Glutamatergic neuron (in vitro differentiated cells): ENCODE results near the gene FUS. TPM values are rescaled to one million over a fixed set of nuclear protein-coding genes. Genes with fewer than 3 reads are reported as not detected.

Experiments
- DNase-seq: peaks from one replicate; pipeline ENCODE4 v3.0.0; 2022
- H3K27ac Mint-ChIP-seq: one replicate; pipeline ENCODE4 v1.8.0; 2020; ENCODE audit warnings: mild to moderate bottlenecking, mixed read lengths, inconsistent platforms; ENCODE audit not compliant: unreplicated experiment
- H3K27me3 Mint-ChIP-seq: one replicate; pipeline ENCODE4 v1.8.0; 2020; ENCODE audit warnings: mild to moderate bottlenecking, moderate library complexity, mixed read lengths, inconsistent platforms; ENCODE audit not compliant: unreplicated experiment
- H3K36me3 Mint-ChIP-seq: one replicate; pipeline ENCODE4 v1.8.0; 2020; ENCODE audit warnings: mild to moderate bottlenecking, mixed read lengths, inconsistent platforms; ENCODE audit not compliant: unreplicated experiment
- H3K4me1 Mint-ChIP-seq: one replicate; pipeline ENCODE4 v1.8.0; 2020; ENCODE audit warnings: mild to moderate bottlenecking, low read depth, mixed read lengths, inconsistent platforms; ENCODE audit not compliant: unreplicated experiment
- H3K4me3 Mint-ChIP-seq: one replicate; pipeline ENCODE4 v1.8.0; 2020; ENCODE audit warnings: mild to moderate bottlenecking, mixed read lengths, inconsistent platforms; ENCODE audit not compliant: unreplicated experiment
- H3K9me3 Mint-ChIP-seq: one replicate; pipeline ENCODE4 v1.8.0; 2020; ENCODE audit warnings: mild to moderate bottlenecking, moderate library complexity, mixed read lengths, inconsistent platforms; ENCODE audit not compliant: unreplicated experiment
- CTCF ChIP-seq: fragments of 200-600 bp; sonication (generic); IDR thresholded peaks from one replicate; pipeline ENCODE4 v1.5.0; 2021; ENCODE audit not compliant: partially characterized antibody, unreplicated experiment
- total RNA-seq: library from RNA; stranded (reverse); fragmentation: NEBNext Ultra II Directional; extraction: Animal tissue kit (Norgen Biotek cat#: 25700); gene quantifications from one replicate; pipeline ENCODE4 v1.2.1, GENCODE V29; 2021; ENCODE audit not compliant: unreplicated experiment

Gene FUS
- total RNA-seq, 1 donor from 2014 or later: 473 TPM

- Mint-ChIP-seq H3K27me3 (peaks cover 17% of the 10 kb centered on the region), H3K9me3 (peaks cover 12% of the 10 kb centered on the region), H3K4me3 (peak overlapping the region; percentile 45), H3K27ac (no peak overlapping the region), H3K36me3 (peaks cover 10% of the 10 kb centered on the region), H3K4me1 (peaks cover 4% of the 10 kb centered on the region)
- no peak for TF ChIP-seq CTCF
- DNase-seq: peak; percentile 36
These were observed 21.1 kb downstream of the FUS start for GRCh38 chr16:31200821-31201568.

- peak; percentile 30 for DNase-seq
- Mint-ChIP-seq H3K4me1 (peaks cover 4% of the 10 kb centered on the region), H3K27me3 (peaks cover 17% of the 10 kb centered on the region), H3K4me3 (peak overlapping the region; percentile 59), H3K9me3 (peaks cover 12% of the 10 kb centered on the region), H3K27ac (no peak overlapping the region), H3K36me3 (peaks cover 10% of the 10 kb centered on the region)
- TF ChIP-seq CTCF: no peak
These were observed 21.9 kb downstream of the FUS start for GRCh38 chr16:31201582-31202413.

GRCh38 chr16:31202414-31203375 is 22.8 kb downstream of the FUS start, which contains the start of gene PYCARD:
Gene PYCARD, minus strand, starts transcription at chr16:31202760. Its CDS starts 70 bp downstream, at chr16:31202690.
- no peak for TF ChIP-seq CTCF
- H3K4me1 Mint-ChIP-seq: peaks cover 4% of the 10 kb centered on the region
- no peak within 1 kb of the TSS for H3K27ac Mint-ChIP-seq
- peaks cover 17% of the 10 kb centered on the region for H3K27me3 Mint-ChIP-seq
- peaks cover 10% of the 10 kb centered on the region for H3K36me3 Mint-ChIP-seq
- H3K9me3 Mint-ChIP-seq: peaks cover 12% of the 10 kb centered on the region
- DNase-seq: peak; percentile 43
- peak within 1 kb of the TSS; percentile 59 for H3K4me3 Mint-ChIP-seq

GRCh38 chr16:31204871-31205666 is 25.1 kb downstream of the FUS start:
- no peaks in the 10 kb centered on the region for H3K36me3 Mint-ChIP-seq
- peaks cover 7% of the 10 kb centered on the region for H3K9me3 Mint-ChIP-seq
- H3K27me3 Mint-ChIP-seq: peaks cover 15% of the 10 kb centered on the region
- no peak overlapping the region for H3K27ac Mint-ChIP-seq
- H3K4me1 Mint-ChIP-seq: peaks cover 1% of the 10 kb centered on the region
- H3K4me3 Mint-ChIP-seq: peak overlapping the region; percentile 16
- TF ChIP-seq CTCF: no peak
- no peak for DNase-seq
